IMR-90 (cell line): ENCODE measurements around the gene JSRP1. TPM values are rescaled to one million over a fixed set of nuclear protein-coding genes. Genes with fewer than 3 reads are reported as not detected.

ENCODE experiments used
- ATAC-seq: fragments of 200-7000 bp; cut with Tn5 transposase; 2 replicates; pipeline ENCODE4 v1.9.1; 2020; ENCODE audit warnings: low read depth, mild to moderate bottlenecking, moderate library complexity
- BruUV-seq: library from RNA; stranded (reverse); fragments of 400-500 nt; replicated peaks from 2 replicates; lab custom pipeline; 2021; lab: Mats Ljungman, UMichigan
- CTCF ChIA-PET: fragments of 300-600 bp; formaldehyde crosslinking; extraction: SDS; loops from one replicate; lab custom pipeline; 2021; ENCODE audit warnings: antibody characterized with exemption; lab: Yijun Ruan, JAX
- POLR2A ChIA-PET: fragments of 300-600 bp; sonication (Branson Sonifier 250); formaldehyde crosslinking; loops from one replicate; lab custom pipeline; 2022; ENCODE audit warnings: antibody characterized with exemption; ENCODE audit not compliant: unreplicated experiment; lab: Charles Lee
- DNase-seq: peaks from one replicate; pipeline ENCODE4 v3.0.0; 2013
- H2AFZ ChIP-seq: replicated peaks from 2 replicates; pipeline ENCODE3; 2013; ENCODE audit warnings: low read length, mild to moderate bottlenecking; ENCODE audit not compliant: poor library complexity
- H2AK5ac ChIP-seq: 2 replicates; pipeline ENCODE4 v1.6.1; 2013; ENCODE audit warnings: low read depth, low read length, inconsistent platforms
- H2AK9ac ChIP-seq: replicated peaks from 2 replicates; pipeline ENCODE3; 2013; ENCODE audit warnings: mild to moderate bottlenecking, low read depth, low read length, moderate library complexity; ENCODE audit not compliant: poor library complexity
- H2BK120ac ChIP-seq: 2 replicates; pipeline ENCODE4 v1.6.1; 2013; ENCODE audit warnings: low read depth, low read length, inconsistent platforms
- H2BK15ac ChIP-seq: 3 replicates; pipeline ENCODE4 v1.6.1; 2013; ENCODE audit warnings: low read depth, low read length, inconsistent platforms
- H2BK20ac ChIP-seq: 2 replicates; pipeline ENCODE4 v1.6.1; 2013; ENCODE audit warnings: low read depth, mild to moderate bottlenecking, inconsistent platforms, low read length, moderate library complexity
- H2BK5ac ChIP-seq: 2 replicates; pipeline ENCODE4 v1.6.1; 2013; ENCODE audit warnings: mild to moderate bottlenecking, low read depth, low read length, inconsistent platforms; ENCODE audit not compliant: poor library complexity, severe bottlenecking
- H3K14ac ChIP-seq: replicated peaks from 2 replicates; pipeline ENCODE4 v1.6.1; 2013; ENCODE audit warnings: low read depth, low read length, inconsistent platforms
- H3K18ac ChIP-seq: 2 replicates; pipeline ENCODE4 v1.6.1; 2013; ENCODE audit warnings: low read depth, low read length, control low read depth
- H3K23ac ChIP-seq: 2 replicates; pipeline ENCODE4 v1.6.1; 2013; ENCODE audit warnings: low read depth, low read length, inconsistent platforms
- H3K27ac ChIP-seq: 2 replicates; pipeline ENCODE4 v1.5.1; 2013; ENCODE audit warnings: mild to moderate bottlenecking, control low read depth, low read length; ENCODE audit not compliant: insufficient read depth
- H3K27me3 ChIP-seq: 2 replicates; pipeline ENCODE4 v1.6.1; 2013; ENCODE audit warnings: low read length; ENCODE audit not compliant: control insufficient read depth, insufficient read depth
- H3K36me3 ChIP-seq: 2 replicates; pipeline ENCODE4 v1.6.1; 2013; ENCODE audit warnings: low read length, mixed read lengths; ENCODE audit not compliant: control insufficient read depth, insufficient read depth
- H3K4ac ChIP-seq: 2 replicates; pipeline ENCODE4 v1.6.1; 2013; ENCODE audit warnings: low read depth, low read length, inconsistent platforms
- H3K4me1 ChIP-seq: 2 replicates; pipeline ENCODE4 v1.6.1; 2013; ENCODE audit warnings: low read length, mixed read lengths; ENCODE audit not compliant: control insufficient read depth, insufficient read depth
- H3K4me2 ChIP-seq: 2 replicates; pipeline ENCODE4 v1.6.1; 2013; ENCODE audit warnings: low read depth, mild to moderate bottlenecking, control low read depth, low read length, moderate library complexity
- H3K4me3 ChIP-seq: 2 replicates; pipeline ENCODE4 v1.5.1; 2013; ENCODE audit warnings: low read depth, mild to moderate bottlenecking, control low read depth, low read length, moderate library complexity; ENCODE audit not compliant: insufficient read depth
- H3K56ac ChIP-seq: 2 replicates; pipeline ENCODE4 v1.6.1; 2013; ENCODE audit warnings: low read length, inconsistent platforms; ENCODE audit not compliant: insufficient read depth; ENCODE audit errors: extremely low read depth
- H3K79me1 ChIP-seq, 2 experiments: 2 replicates each; pipeline ENCODE4 v1.6.1; 2013; ENCODE audit warnings: low read length in 2 of 2, inconsistent platforms in 1 of 2, low read depth in 1 of 2
- H3K9ac ChIP-seq: 2 replicates; pipeline ENCODE4 v1.6.1; 2013; ENCODE audit warnings: low read depth, low read length, control low read depth
- H3K9me1 ChIP-seq: 2 replicates; pipeline ENCODE4 v1.6.1; 2013; ENCODE audit warnings: low read length, inconsistent platforms; ENCODE audit not compliant: insufficient read depth
- H3K9me3 ChIP-seq: 2 replicates; pipeline ENCODE4 v1.6.1; 2013; ENCODE audit warnings: low read length; ENCODE audit not compliant: control insufficient read depth, insufficient read depth
- H4K20me1 ChIP-seq: 2 replicates; pipeline ENCODE4 v1.6.1; 2013; ENCODE audit warnings: low read length, inconsistent platforms; ENCODE audit not compliant: insufficient read depth
- H4K5ac ChIP-seq: 2 replicates; pipeline ENCODE4 v1.6.1; 2013; ENCODE audit warnings: mild to moderate bottlenecking, low read depth, low read length, control low read depth
- H4K8ac ChIP-seq, 2 experiments: 2 replicates each; pipeline ENCODE4 v1.6.1; 2013; ENCODE audit warnings: low read depth in 2 of 2, low read length in 2 of 2, control low read depth in 1 of 2, inconsistent platforms in 1 of 2
- H4K91ac ChIP-seq: 2 replicates; pipeline ENCODE4 v1.6.1; 2013; ENCODE audit warnings: low read depth, low read length, inconsistent platforms; ENCODE audit not compliant: insufficient read depth
- CEBPB ChIP-seq: IDR thresholded peaks from 2 replicates; pipeline ENCODE4 v1.6.1; 2012; ENCODE audit warnings: low read depth, low read length, improper control_type of control experiment
- CHD1 ChIP-seq: IDR thresholded peaks from 2 replicates; pipeline ENCODE4 v1.6.1; 2012; ENCODE audit warnings: low read depth, low read length, improper control_type of control experiment
- MAZ ChIP-seq: IDR thresholded peaks from 2 replicates; pipeline ENCODE4 v1.6.1; 2012; ENCODE audit warnings: low read depth, mild to moderate bottlenecking, low read length, improper control_type of control experiment, moderate library complexity, borderline replicate concordance
- MXI1 ChIP-seq: IDR thresholded peaks from 2 replicates; pipeline ENCODE4 v1.6.1; 2012; ENCODE audit warnings: low read depth, mild to moderate bottlenecking, low read length, moderate library complexity, borderline replicate concordance
- SMC3 ChIP-seq: fragments of 150-350 bp; IDR thresholded peaks from 2 replicates; pipeline ENCODE4 v1.6.1; 2016; ENCODE audit warnings: low read depth, mild to moderate bottlenecking, antibody characterized with exemption, low read length, moderate library complexity
- WGBS, 2 experiments: methylation state at CpG; one replicate each; pipeline versions ENCODE4 v1.1.5 to v1.1.7; 2013; ENCODE audit warnings: missing lambda C conversion rate in 2 of 2; ENCODE audit not compliant: insufficient read length in 1 of 2; ENCODE audit errors: extremely low coverage in 2 of 2; 5-methylcytosine and 5-hydroxymethylcytosine counted together
- dilution Hi-C: fragments of 300-500 bp; cut with HindIII; formaldehyde crosslinking; loops from one replicate; pipeline ENCODE4 v1.14.3; 2018; ENCODE audit warnings: low sequenced_read_pairs; ENCODE audit not compliant: unreplicated experiment
- in situ Hi-C: fragments of 300-500 bp; cut with MboI; formaldehyde crosslinking; loops from 3 replicates; pipeline ENCODE4 v1.14.3; 2019; ENCODE audit warnings: low sequenced_read_pairs, inconsistent platforms, mixed read lengths
- intact Hi-C: fragments of 100-400 bp; cut with micrococcal nuclease; formaldehyde crosslinking; loops from 2 replicates; pipeline ENCODE4 v1.10.0; 2022
- polyA plus RNA-seq, 3 experiments: library from polyadenylated mRNA; depleted of rRNA; stranded (reverse); fragments of >200 nt; gene quantifications; 2 replicates each; pipeline ENCODE4 v1.2.3, GENCODE V29; 2012; ENCODE audit warnings: low replicate concordance in 1 of 3
- total RNA-seq: library from RNA; depleted of rRNA; stranded (reverse); fragments of >200 nt; gene quantifications from 2 replicates; pipeline ENCODE4 v1.2.3, GENCODE V29; 2012
- TF ChIP-seq, protein P1 (sequence below): conservative IDR thresholded peaks from 2 replicates; pipeline ENCODE4 v1.5.1; 2012; ENCODE audit warnings: mild to moderate bottlenecking, low read depth, low read length, improper control_type of control experiment

The JSRP1 gene
- total and polyA plus RNA-seq, 2 of the 4 experiments (the other 2 are of a cell fraction), result not detected

DNA sequence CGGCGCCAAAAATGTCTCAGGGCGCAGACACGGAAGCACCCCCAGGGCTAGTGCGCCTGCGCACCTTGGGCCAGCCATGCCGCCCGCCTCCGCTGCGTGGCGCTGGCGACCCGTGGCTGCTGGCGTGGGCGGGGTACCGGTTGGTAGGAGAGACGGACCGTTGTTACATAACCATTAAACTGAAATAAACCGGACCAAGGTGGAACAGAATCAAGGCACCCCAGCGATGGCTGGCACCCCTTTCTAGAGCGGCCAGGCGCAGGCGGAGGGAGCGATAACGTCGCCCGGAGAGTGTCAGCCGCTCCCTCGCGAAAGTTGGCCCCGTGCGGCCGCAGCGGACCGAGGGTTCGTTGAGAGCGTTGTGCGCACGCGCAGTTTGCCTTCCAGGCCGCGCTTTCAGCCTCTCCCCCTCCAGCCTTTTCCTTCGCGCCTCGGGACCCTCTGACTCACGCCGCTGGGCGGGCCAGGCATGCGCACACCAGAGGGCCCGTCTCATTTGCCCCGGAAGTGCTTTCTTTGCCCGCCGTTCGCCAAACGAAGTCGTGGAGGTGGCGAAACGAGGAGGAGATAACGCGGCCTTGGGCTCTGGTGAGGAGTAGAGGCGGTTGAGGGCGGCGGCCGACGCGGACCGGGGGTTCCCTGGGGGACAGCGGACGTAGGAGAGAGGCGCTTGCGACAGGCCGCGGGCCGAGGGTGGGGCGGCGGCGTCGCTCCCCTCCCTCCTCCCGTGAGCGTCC, 19.7 kb downstream of the JSRP1 start, which contains the start of the genes PLEKHJ1 and SF3A2 (continued):
- no peak for TF ChIP-seq CHD1
- peak; percentile 74 for TF ChIP-seq SMC3

DNA sequence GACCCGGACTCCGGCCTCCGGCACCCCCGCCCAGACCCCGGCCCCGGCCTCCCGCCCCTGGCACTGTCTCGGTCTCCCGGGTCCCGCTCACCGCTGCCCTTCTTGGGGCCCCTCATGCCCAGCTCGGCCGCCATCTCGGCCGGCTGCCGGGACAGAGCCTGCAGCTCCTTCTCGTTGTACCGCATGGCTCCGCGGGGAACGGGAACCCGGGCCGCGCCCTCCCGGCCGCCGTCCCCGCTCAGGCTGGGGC, 20.2 kb downstream of the JSRP1 start:
- BruUV-seq, result no TSS peak
- Histone ChIP-seq H4K5ac (no peak overlapping the region), H3K18ac (no peak overlapping the region), H2AFZ (peak overlapping the region; percentile 99), H4K91ac (no peak overlapping the region; the same call in 1 of the 2 replicates), H3K36me3 (peaks cover 26% of the 10 kb centered on the region), H2AK9ac (peak overlapping the region; percentile 90), H3K4me3 (peak overlapping the region; percentile 67), H3K4ac (peak overlapping the region; percentile 59; the same call in 1 of the 2 replicates), H3K27ac (peak overlapping the region; percentile 73), H3K23ac (0 out of 2 replicates have a peak overlapping the region, but pooled peaks have one; percentile 50), H4K20me1 (peaks cover 47% of the 10 kb centered on the region), H2BK5ac (peak overlapping the region; percentile 29), H4K8ac (peak overlapping the region in 1 of 2 experiments; percentile 62; a peak in 2 of 4 replicates), H3K14ac (peak overlapping the region; percentile 30; the same call in 1 of the 2 replicates), H3K4me2 (no peak overlapping the region), H2BK120ac (no peak overlapping the region), H3K27me3 (no peaks in the 10 kb centered on the region), H3K9me1 (peaks cover 13% of the 10 kb centered on the region), H3K4me1 (peaks cover 20% of the 10 kb centered on the region), H2BK15ac (no peak overlapping the region), H3K56ac (no peak overlapping the region), H2AK5ac (no peak overlapping the region), H3K79me1 (peaks cover 0 to 67% of the 10 kb centered on the region in 2 experiments; a peak in 3 of 4 replicates), H2BK20ac (no peak overlapping the region), H3K9me3 (no peaks in the 10 kb centered on the region), H3K9ac (peak overlapping the region; percentile 75)
- CTCF ChIA-PET, result interaction anchor here (0.6 to 1.0 kb wide), 4 partner anchors 55 to 84 kb away, joined by 3 to 4 read pairs (median 4); partner anchors contain the start of gene AP3D1
- TF ChIP-seq, protein P1, sequence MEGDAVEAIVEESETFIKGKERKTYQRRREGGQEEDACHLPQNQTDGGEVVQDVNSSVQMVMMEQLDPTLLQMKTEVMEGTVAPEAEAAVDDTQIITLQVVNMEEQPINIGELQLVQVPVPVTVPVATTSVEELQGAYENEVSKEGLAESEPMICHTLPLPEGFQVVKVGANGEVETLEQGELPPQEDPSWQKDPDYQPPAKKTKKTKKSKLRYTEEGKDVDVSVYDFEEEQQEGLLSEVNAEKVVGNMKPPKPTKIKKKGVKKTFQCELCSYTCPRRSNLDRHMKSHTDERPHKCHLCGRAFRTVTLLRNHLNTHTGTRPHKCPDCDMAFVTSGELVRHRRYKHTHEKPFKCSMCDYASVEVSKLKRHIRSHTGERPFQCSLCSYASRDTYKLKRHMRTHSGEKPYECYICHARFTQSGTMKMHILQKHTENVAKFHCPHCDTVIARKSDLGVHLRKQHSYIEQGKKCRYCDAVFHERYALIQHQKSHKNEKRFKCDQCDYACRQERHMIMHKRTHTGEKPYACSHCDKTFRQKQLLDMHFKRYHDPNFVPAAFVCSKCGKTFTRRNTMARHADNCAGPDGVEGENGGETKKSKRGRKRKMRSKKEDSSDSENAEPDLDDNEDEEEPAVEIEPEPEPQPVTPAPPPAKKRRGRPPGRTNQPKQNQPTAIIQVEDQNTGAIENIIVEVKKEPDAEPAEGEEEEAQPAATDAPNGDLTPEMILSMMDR, result no peak
- no peak for TF ChIP-seq CHD1
- TF ChIP-seq MXI1, result peak; percentile 97
- no peak for TF ChIP-seq MAZ
- no peak for TF ChIP-seq CEBPB
- DNase-seq (no peak), ATAC-seq (no peak)
- in situ Hi-C loops, result no loop called here
- WGBS, 2 experiments, result 1% methylated on average over 18 of the region's 28 CpGs; no CpG with 5 or more reads in 1 of the 2 experiments
- intact Hi-C loops, result loop anchor here (1.0 to 5.0 kb wide), 5 partner anchors 37 to 376 kb away; no protein-coding TSS in a partner anchor
- dilution Hi-C loops, result no loop called here
- POLR2A ChIA-PET, result no interaction called here
